ENCODE results near the gene SYT1.

SYT1 gene

GRCh38 chr12:79063258-79063657, 198.7 kb downstream of the SYT1 start:
- no peak for DNase-seq

GRCh38 chr12:79067977-79068376, 203.4 kb downstream of the SYT1 start:
- no peak for DNase-seq

GRCh38 chr12:79069009-79069408, 204.4 kb downstream of the SYT1 start:
- DNase-seq, result no peak

GRCh38 chr12:79071498-79071897, 206.9 kb downstream of the SYT1 start:
- DNase-seq, result no peak

GRCh38 chr12:79073506-79073905, 208.9 kb downstream of the SYT1 start:
- no peak for DNase-seq

- no peak for DNase-seq
Observed at GRCh38 chr12:79082595-79082994, 218.0 kb downstream of the SYT1 start.

- DNase-seq, result no peak
Observed at GRCh38 chr12:79083181-79083580, 218.6 kb downstream of the SYT1 start.

- DNase-seq, result no peak
Observed at GRCh38 chr12:79085106-79085682, 220.6 kb downstream of the SYT1 start.

- DNase-seq, result no peak
Observed at GRCh38 chr12:79086541-79087296, 222.1 kb downstream of the SYT1 start.

- no peak for DNase-seq
Observed at GRCh38 chr12:79098530-79098929, 234.0 kb downstream of the SYT1 start.

GRCh38 chr12:79108962-79109361, 244.4 kb downstream of the SYT1 start:
- no peak for DNase-seq

GRCh38 chr12:79114896-79115295, 250.3 kb downstream of the SYT1 start:
- no peak for DNase-seq

- DNase-seq, result no peak
Observed at GRCh38 chr12:79115743-79116142, 251.2 kb downstream of the SYT1 start.

GRCh38 chr12:79119796-79120195, 255.2 kb downstream of the SYT1 start:
- DNase-seq, result no peak

- no peak for DNase-seq
Observed at GRCh38 chr12:79121486-79121885, 256.9 kb downstream of the SYT1 start.

- DNase-seq, result no peak
Observed at GRCh38 chr12:79124385-79124784, 259.8 kb downstream of the SYT1 start.

GRCh38 chr12:79125358-79125757, 260.8 kb downstream of the SYT1 start:
- DNase-seq, result no peak

- DNase-seq, result no peak
Observed at GRCh38 chr12:79127271-79127751, 262.7 kb downstream of the SYT1 start.

- no peak for DNase-seq
Observed at GRCh38 chr12:79128956-79129355, 264.4 kb downstream of the SYT1 start.

- no peak for DNase-seq
Observed at GRCh38 chr12:79138872-79139271, 274.3 kb downstream of the SYT1 start.

- no peak for DNase-seq
Observed at GRCh38 chr12:79140711-79141110, 276.1 kb downstream of the SYT1 start.

GRCh38 chr12:79141776-79142175, 277.2 kb downstream of the SYT1 start:
- no peak for DNase-seq

- DNase-seq, result no peak
Observed at GRCh38 chr12:79143803-79144202, 279.2 kb downstream of the SYT1 start.

GRCh38 chr12:79151956-79152355, 287.4 kb downstream of the SYT1 start:
- DNase-seq, result no peak

- DNase-seq, result no peak
Observed at GRCh38 chr12:79155683-79156082, 291.1 kb downstream of the SYT1 start.

Data from stimulated activated CD4-positive, alpha-beta T cell treated with anti-CD3 and anti-CD28 coated beads, Interleukin-4, amount 100 ng/mL, for 1 hour (primary cell).